ENCODE results near the gene MRPL11.
A peak's percentile ranks its signal among the peaks of the same experiment; 100 is the strongest.

Gene MRPL11

GRCh38 chr11:66470015-66470414, 31.4 kb upstream of the MRPL11 start:
- H3K9me3 ChIP-seq (ENCODE audit: insufficient read depth, low read length), result no peaks in the 10 kb centered on the region
- TF ChIP-seq CTCF (IDR thresholded peaks at IDR 0.05; ENCODE audit: low read depth, low read length), result no peak
- H4K20me1 ChIP-seq (ENCODE audit: insufficient read depth, low read length), result no peaks in the 10 kb centered on the region
- H3K79me2 ChIP-seq (ENCODE audit: low read length), result no peaks in the 10 kb centered on the region
- H3K27ac ChIP-seq (ENCODE audit: low read length), result no peak overlapping the region
- no peak overlapping the region for H2AFZ ChIP-seq (ENCODE audit: low read depth, low read length)
- H3K4me1 ChIP-seq (ENCODE audit: low read length), result peaks cover 18% of the 10 kb centered on the region
- peaks cover 9% of the 10 kb centered on the region for H3K36me3 ChIP-seq (replicated peaks; ENCODE audit: low read depth, low read length)
- no peak overlapping the region for H3K9ac ChIP-seq (ENCODE audit: low read length)
- no peak overlapping the region for H3K4me3 ChIP-seq (ENCODE audit: low read length)
- no peak overlapping the region for H3K4me2 ChIP-seq (ENCODE audit: low read length)
- H3K27me3 ChIP-seq (ENCODE audit: low read depth, low read length), result no peaks in the 10 kb centered on the region

- Histone ChIP-seq H3K4me2 (ENCODE audit: low read length) (no peak overlapping the region), H3K36me3 (replicated peaks; ENCODE audit: low read depth, low read length) (peaks cover 9% of the 10 kb centered on the region), H3K27ac (ENCODE audit: low read length) (no peak overlapping the region), H3K9ac (ENCODE audit: low read length) (no peak overlapping the region), H3K27me3 (ENCODE audit: low read depth, low read length) (no peaks in the 10 kb centered on the region), H3K4me1 (ENCODE audit: low read length) (peaks cover 21% of the 10 kb centered on the region), H4K20me1 (ENCODE audit: insufficient read depth, low read length) (no peaks in the 10 kb centered on the region), H2AFZ (ENCODE audit: low read depth, low read length) (no peak overlapping the region), H3K9me3 (ENCODE audit: insufficient read depth, low read length) (no peaks in the 10 kb centered on the region), H3K4me3 (ENCODE audit: low read length) (no peak overlapping the region), H3K79me2 (ENCODE audit: low read length) (no peaks in the 10 kb centered on the region)
- TF ChIP-seq CTCF (IDR thresholded peaks at IDR 0.05; ENCODE audit: low read depth, low read length) (no peak), EZH2phosphoT487 (IDR thresholded peaks at IDR 0.05; ENCODE audit: low read depth) (no peak)
These were observed 30.8 kb upstream of the MRPL11 start for GRCh38 chr11:66469441-66469840.

GRCh38 chr11:66468691-66469090, 30.0 kb upstream of the MRPL11 start:
- H3K4me1 ChIP-seq (ENCODE audit: low read length), result peaks cover 21% of the 10 kb centered on the region
- H3K79me2 ChIP-seq (ENCODE audit: low read length), result no peaks in the 10 kb centered on the region
- H3K4me3 ChIP-seq (ENCODE audit: low read length), result no peak overlapping the region
- H3K36me3 ChIP-seq (replicated peaks; ENCODE audit: low read depth, low read length), result peaks cover 4% of the 10 kb centered on the region
- TF ChIP-seq CTCF (IDR thresholded peaks at IDR 0.05; ENCODE audit: low read depth, low read length), result no peak
- no peak for TF ChIP-seq EZH2phosphoT487 (IDR thresholded peaks at IDR 0.05; ENCODE audit: low read depth)
- H4K20me1 ChIP-seq (ENCODE audit: insufficient read depth, low read length), result no peaks in the 10 kb centered on the region
- no peaks in the 10 kb centered on the region for H3K27me3 ChIP-seq (ENCODE audit: low read depth, low read length)
- H3K9ac ChIP-seq (ENCODE audit: low read length), result no peak overlapping the region
- no peaks in the 10 kb centered on the region for H3K9me3 ChIP-seq (ENCODE audit: insufficient read depth, low read length)
- H3K4me2 ChIP-seq (ENCODE audit: low read length), result no peak overlapping the region
- no peak overlapping the region for H3K27ac ChIP-seq (ENCODE audit: low read length)
- no peak overlapping the region for H2AFZ ChIP-seq (ENCODE audit: low read depth, low read length)

GRCh38 chr11:66467756-66468155, 29.1 kb upstream of the MRPL11 start:
- no peaks in the 10 kb centered on the region for H3K27me3 ChIP-seq (ENCODE audit: low read depth, low read length)
- H3K36me3 ChIP-seq (replicated peaks; ENCODE audit: low read depth, low read length), result no peaks in the 10 kb centered on the region
- TF ChIP-seq CTCF (IDR thresholded peaks at IDR 0.05; ENCODE audit: low read depth, low read length), result no peak
- no peak for TF ChIP-seq EZH2phosphoT487 (IDR thresholded peaks at IDR 0.05; ENCODE audit: low read depth)
- peak overlapping the region; percentile 86 for H3K4me3 ChIP-seq (ENCODE audit: low read length)
- peak overlapping the region; percentile 63 for H3K9ac ChIP-seq (ENCODE audit: low read length)
- no peaks in the 10 kb centered on the region for H3K9me3 ChIP-seq (ENCODE audit: insufficient read depth, low read length)
- no peaks in the 10 kb centered on the region for H3K79me2 ChIP-seq (ENCODE audit: low read length)
- no peaks in the 10 kb centered on the region for H4K20me1 ChIP-seq (ENCODE audit: insufficient read depth, low read length)
- H3K27ac ChIP-seq (ENCODE audit: low read length), result no peak overlapping the region
- H2AFZ ChIP-seq (ENCODE audit: low read depth, low read length), result no peak overlapping the region
- H3K4me1 ChIP-seq (ENCODE audit: low read length), result peaks cover 21% of the 10 kb centered on the region
- peak overlapping the region; percentile 77 for H3K4me2 ChIP-seq (ENCODE audit: low read length)
